Activated B cell treated with CpG ODN at 0.5 μM for 24 hours (primary cell): ENCODE results near the gene MCF2L2. TPM values are rescaled to one million over a fixed set of nuclear protein-coding genes. Genes with fewer than 3 reads are reported as not detected.
A peak's percentile ranks its signal among the peaks of the same experiment; 100 is the strongest.

Experiments
- ATAC-seq: fragments of 200-7000 bp; cut with Tn5 transposase; one replicate; pipeline ENCODE4 v1.10.0; 2021; ENCODE audit warnings: low read depth, mild to moderate bottlenecking, moderate library complexity
- CTCF ChIA-PET: fragments of 350-600 bp; sonication (Branson Sonifier 250); formaldehyde crosslinking; loops from one replicate; lab custom pipeline; 2021; ENCODE audit warnings: antibody characterized with exemption; lab: Charles Lee
- POLR2A ChIA-PET: fragments of 350-600 bp; sonication (Branson Sonifier 250); formaldehyde crosslinking; loops from one replicate; lab custom pipeline; 2021; ENCODE audit warnings: antibody characterized with exemption; lab: Charles Lee
- DNase-seq: peaks from one replicate; pipeline ENCODE4 v3.0.0; 2022
- H3K27ac Mint-ChIP-seq: one replicate; pipeline ENCODE4 v1.8.0; 2020; ENCODE audit warnings: mixed read lengths
- H3K27me3 Mint-ChIP-seq: one replicate; pipeline ENCODE4 v1.8.0; 2021; ENCODE audit warnings: mixed read lengths
- H3K36me3 Mint-ChIP-seq: one replicate; pipeline ENCODE4 v1.8.0; 2021; ENCODE audit warnings: low read depth, mixed read lengths
- H3K4me1 Mint-ChIP-seq: one replicate; pipeline ENCODE4 v1.8.0; 2021; ENCODE audit warnings: mixed read lengths
- H3K4me3 Mint-ChIP-seq: one replicate; pipeline ENCODE4 v1.8.0; 2020; ENCODE audit warnings: mild to moderate bottlenecking, mixed read lengths
- H3K9me3 Mint-ChIP-seq: one replicate; pipeline ENCODE4 v1.8.0; 2020; ENCODE audit warnings: mixed read lengths
- CTCF ChIP-seq: fragments of 200-600 bp; IDR thresholded peaks from one replicate; pipeline ENCODE4 v1.8.0; 2022; ENCODE audit warnings: antibody characterized with exemption, mild to moderate bottlenecking
- intact Hi-C: fragments of 100-400 bp; cut with micrococcal nuclease; formaldehyde crosslinking; loops from one replicate; pipeline ENCODE4 v1.15.1; 2024
- total RNA-seq: library from RNA; stranded (reverse); gene quantifications from 2 replicates; pipeline ENCODE4 v1.2.3, GENCODE V29; 2022

The MCF2L2 gene
- total RNA-seq, 1 donor from 2014 or later, result 2.4 TPM

DNA sequence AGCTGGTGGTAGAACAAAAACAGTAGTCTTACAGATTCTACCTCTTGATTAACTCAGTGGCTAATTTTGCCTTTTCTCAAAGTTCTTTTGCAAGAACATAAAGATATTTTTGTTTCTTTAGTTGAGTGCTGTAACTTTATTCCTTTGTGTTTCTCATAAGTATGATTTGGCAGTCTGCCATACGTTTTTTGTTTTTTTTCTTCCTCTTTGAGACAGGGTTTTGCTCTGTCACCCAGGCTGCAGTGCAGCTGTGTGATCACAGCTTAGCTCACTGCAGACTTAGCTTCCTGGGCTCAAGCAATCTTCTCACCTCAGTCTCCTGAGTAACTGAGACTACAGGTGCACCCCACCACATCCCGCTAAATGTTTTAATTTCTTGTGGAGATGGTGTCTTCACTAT, 153.0 kb downstream of the MCF2L2 start:
- Mint-ChIP-seq H3K4me1 (peaks cover 3% of the 10 kb centered on the region), H3K4me3 (no peak overlapping the region), H3K27ac (no peak overlapping the region), H3K27me3 (peaks cover 4% of the 10 kb centered on the region), H3K9me3 (no peaks in the 10 kb centered on the region), H3K36me3 (no peaks in the 10 kb centered on the region)
- TF ChIP-seq CTCF, result no peak
- POLR2A ChIA-PET, result no interaction called here
- DNase-seq (no peak), ATAC-seq (peak; percentile 37)
- CTCF ChIA-PET, result no interaction called here
- intact Hi-C loops, result no loop called here

- Mint-ChIP-seq H3K27me3 (peaks cover 4% of the 10 kb centered on the region), H3K9me3 (no peaks in the 10 kb centered on the region), H3K4me1 (peaks cover 3% of the 10 kb centered on the region), H3K36me3 (no peaks in the 10 kb centered on the region), H3K27ac (no peak overlapping the region), H3K4me3 (no peak overlapping the region)
- TF ChIP-seq CTCF, result no peak
- ChIA-PET POLR2A (no interaction called here), CTCF (interaction anchor here (0.6 kb wide), 1 partner anchor 108 kb away, joined by 3 read pairs; no protein-coding TSS in a partner anchor)
- ATAC-seq (no peak), DNase-seq (no peak)
- intact Hi-C loops, result no loop called here
These were observed 153.8 kb downstream of the MCF2L2 start for GRCh38 chr3:183274609-183275008.

DNA sequence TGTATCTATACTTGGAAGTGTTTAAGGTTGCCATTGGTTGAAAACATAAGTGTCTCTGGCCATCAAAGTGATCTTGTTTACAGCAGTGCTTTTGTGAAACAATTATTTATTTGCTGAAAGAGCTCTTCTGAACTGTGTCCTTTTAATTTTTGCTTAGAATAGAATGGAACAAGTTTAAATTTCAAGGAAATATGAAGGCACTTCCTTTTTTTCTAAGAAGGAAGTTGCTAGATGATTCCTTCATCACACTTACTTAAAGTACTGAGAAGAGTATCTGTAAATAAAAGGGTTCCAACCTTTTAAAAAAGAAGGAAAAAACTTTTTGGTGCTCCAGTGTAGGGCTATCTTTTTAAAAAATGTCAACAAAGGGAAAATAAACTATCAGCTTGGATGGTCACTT, 155.6 kb downstream of the MCF2L2 start:
- Mint-ChIP-seq H3K36me3 (no peaks in the 10 kb centered on the region), H3K9me3 (no peaks in the 10 kb centered on the region), H3K4me1 (peaks cover 3% of the 10 kb centered on the region), H3K4me3 (no peak overlapping the region), H3K27ac (no peak overlapping the region), H3K27me3 (peaks cover 11% of the 10 kb centered on the region)
- ChIA-PET CTCF (no interaction called here), POLR2A (no interaction called here)
- no peak for TF ChIP-seq CTCF
- DNase-seq (no peak), ATAC-seq (no peak)
- intact Hi-C loops, result no loop called here

- no peak overlapping the region for H3K4me3 Mint-ChIP-seq
- intact Hi-C loops, result no loop called here
- ATAC-seq (no peak), DNase-seq (no peak)
- no peak overlapping the region for H3K27ac Mint-ChIP-seq
- ChIA-PET POLR2A (no interaction called here), CTCF (no interaction called here)
- no peaks in the 10 kb centered on the region for H3K36me3 Mint-ChIP-seq
- H3K9me3 Mint-ChIP-seq, result no peaks in the 10 kb centered on the region
- no peak for TF ChIP-seq CTCF
- peaks cover 3% of the 10 kb centered on the region for H3K4me1 Mint-ChIP-seq
- peaks cover 12% of the 10 kb centered on the region for H3K27me3 Mint-ChIP-seq
These were observed 156.3 kb downstream of the MCF2L2 start for GRCh38 chr3:183272142-183272541.

DNA sequence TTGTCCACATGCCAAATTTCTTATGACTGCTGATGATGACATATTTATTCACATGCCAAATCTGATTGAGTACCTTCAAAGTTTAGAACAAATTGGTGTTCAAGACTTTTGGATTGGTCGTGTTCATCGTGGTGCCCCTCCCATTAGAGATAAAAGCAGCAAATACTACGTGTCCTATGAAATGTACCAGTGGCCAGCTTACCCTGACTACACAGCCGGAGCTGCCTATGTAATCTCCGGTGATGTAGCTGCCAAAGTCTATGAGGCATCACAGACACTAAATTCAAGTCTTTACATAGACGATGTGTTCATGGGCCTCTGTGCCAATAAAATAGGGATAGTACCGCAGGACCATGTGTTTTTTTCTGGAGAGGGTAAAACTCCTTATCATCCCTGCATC, 158.1 kb downstream of the MCF2L2 start:
- Mint-ChIP-seq H3K4me1 (no peaks in the 10 kb centered on the region), H3K9me3 (no peaks in the 10 kb centered on the region), H3K27me3 (peaks cover 9% of the 10 kb centered on the region), H3K27ac (no peak overlapping the region), H3K4me3 (no peak overlapping the region), H3K36me3 (no peaks in the 10 kb centered on the region)
- no peak for ATAC-seq
- intact Hi-C loops, result no loop called here
- ChIA-PET POLR2A (no interaction called here), CTCF (no interaction called here)
- TF ChIP-seq CTCF, result no peak
- no peak for DNase-seq
